Lower leg skin (tissue), 4 donors: ENCODE measurements around the gene RNF225. TPM values are rescaled to one million over a fixed set of nuclear protein-coding genes. Genes with fewer than 3 reads are reported as not detected.

Experiments
- DNase-seq, 2 donors: peaks; one replicate each; pipeline ENCODE4 v3.0.0-alpha.2; 2019; ENCODE audit warnings: low spot score in 2 of 2
- H3K4me3 ChIP-seq: fragments of 200-600 bp; sonication (generic); 2 replicates; pipeline ENCODE4 v1.5.1; 2017; ENCODE audit warnings: mild to moderate bottlenecking, low read depth; ENCODE audit not compliant: poor library complexity, severe bottlenecking
- CTCF ChIP-seq, 3 donors: fragments of 450-650 bp; IDR thresholded peaks; one replicate each; pipeline ENCODE4 v1.5.1; 2016; ENCODE audit warnings: antibody characterized with exemption in 3 of 3, mild to moderate bottlenecking in 3 of 3, moderate library complexity in 2 of 3
- POLR2A ChIP-seq, 2 donors: fragments of 450-650 bp; IDR thresholded peaks; one replicate each; pipeline ENCODE4 v1.6.1; 2016 to 2017; ENCODE audit warnings: antibody characterized with exemption in 2 of 2, mild to moderate bottlenecking in 1 of 2, moderate library complexity in 1 of 2
- WGBS, 2 donors: methylation state at CpG; one replicate each; pipeline ENCODE4 v1.1.5; 2018; 5-methylcytosine and 5-hydroxymethylcytosine counted together
- intact Hi-C: fragments of 100-400 bp; cut with DNase I; formaldehyde crosslinking; loops from one replicate; pipeline ENCODE4 v1.15.0; 2023; ENCODE audit warnings: low total_unique reads
- total RNA-seq, 4 donors: library from RNA; depleted of rRNA; stranded (reverse); fragments of >200 nt; gene quantifications; one replicate each; pipeline ENCODE4 v1.1.0, GENCODE V29; 2016

RNF225 gene
- total RNA-seq, 4 donors from 2014 or later, result 30.4 to 62.7 (median 42.7) TPM

GRCh38 chr19:58357481-58358145 lies 37.8 kb upstream of the RNF225 start:
- TF ChIP-seq CTCF (IDR thresholded peaks at IDR 0.05), result no peak
- no peak for TF ChIP-seq POLR2A (IDR thresholded peaks at IDR 0.05)
- no peak for DNase-seq
- H3K4me3 ChIP-seq, result no peak overlapping the region
- intact Hi-C loops, result no loop called here
- WGBS, 2 donors, result 71 to 88% methylated on average over 19 of the region's 19 CpGs

- peak overlapping the region; percentile 72 for H3K4me3 ChIP-seq
- peak in 1 of 2 donors; percentile 41 for DNase-seq
- TF ChIP-seq POLR2A (IDR thresholded peaks at IDR 0.05) (no peak), CTCF (IDR thresholded peaks at IDR 0.05) (no peak)
- intact Hi-C loops, result no loop called here
- WGBS, 2 donors, result 2 to 3% methylated on average over 28 of the region's 28 CpGs
Measured at GRCh38 chr19:58361900-58362271, 33.6 kb upstream of the RNF225 start.

GRCh38 chr19:58362272-58362994 lies 33.0 kb upstream of the RNF225 start, which contains the start of gene ZNF497:
Gene ZNF497, minus strand, starts transcription at chr19:58362751. Its CDS starts 5,116 bp downstream, at chr19:58357635.
- intact Hi-C loops, result no loop called here
- DNase-seq, result peak; percentile 95 to 99
- TF ChIP-seq CTCF (IDR thresholded peaks at IDR 0.05), result no peak
- no peak for TF ChIP-seq POLR2A (IDR thresholded peaks at IDR 0.05)
- 0 to 1% methylated on average over 44 to 49 of the region's 74 CpGs for WGBS, 2 donors
- H3K4me3 ChIP-seq, result peak within 1 kb of the TSS; percentile 72

GRCh38 chr19:58364146-58364545 lies 31.3 kb upstream of the RNF225 start:
- no peak for DNase-seq
- TF ChIP-seq CTCF (IDR thresholded peaks at IDR 0.05) (no peak), POLR2A (IDR thresholded peaks at IDR 0.05) (no peak)
- intact Hi-C loops, result no loop called here
- no peak overlapping the region for H3K4me3 ChIP-seq
- WGBS, 2 donors, result 79 to 82% methylated on average over 5 of the region's 5 CpGs

GRCh38 chr19:58366585-58367430 lies 28.6 kb upstream of the RNF225 start:
- no peak overlapping the region for H3K4me3 ChIP-seq
- WGBS, 2 donors, result 88 to 90% methylated on average over 32 of the region's 32 CpGs
- DNase-seq, result no peak
- no peak for TF ChIP-seq POLR2A (IDR thresholded peaks at IDR 0.05)
- no peak for TF ChIP-seq CTCF (IDR thresholded peaks at IDR 0.05)
- intact Hi-C loops, result no loop called here
